AG04450 (cell line): ENCODE data around the gene RAI14. TPM values are rescaled to one million over a fixed set of nuclear protein-coding genes. Genes with fewer than 3 reads are reported as not detected.

Experiments
- CTCF ChIA-PET: fragments of 300-600, 350-600 bp; formaldehyde crosslinking; extraction: SDS; loops from one replicate; lab custom pipeline; 2022; ENCODE audit warnings: antibody characterized with exemption, inconsistent platforms; lab: Charles Lee
- POLR2A ChIA-PET: fragments of 350-600 bp; formaldehyde crosslinking; extraction: SDS; loops from one replicate; lab custom pipeline; 2021; ENCODE audit warnings: antibody characterized with exemption, inconsistent platforms; lab: Yijun Ruan, JAX
- DNase-seq: peaks from one replicate; pipeline ENCODE4 v3.0.0-alpha.2; 2011; ENCODE audit warnings: low read depth, low spot score
- H3K27ac ChIP-seq: one replicate; pipeline ENCODE4 v1.5.1; 2012; ENCODE audit warnings: low read depth, low read length, control low read depth
- H3K27me3 ChIP-seq: one replicate; pipeline ENCODE4 v1.6.0; 2012; ENCODE audit warnings: low read length; ENCODE audit not compliant: control insufficient read depth, insufficient read depth
- H3K4me3 ChIP-seq: 2 replicates; pipeline ENCODE4 v1.5.1; 2011; ENCODE audit warnings: mild to moderate bottlenecking, low read depth, low read length, control low read depth
- H3K9me3 ChIP-seq: 2 replicates; pipeline ENCODE4 v1.5.1; 2012; ENCODE audit warnings: low read length; ENCODE audit not compliant: control insufficient read depth, insufficient read depth
- polyA plus RNA-seq: library from polyadenylated mRNA; depleted of rRNA; stranded (reverse); fragments of >200 nt; gene quantifications from 2 replicates; pipeline ENCODE4 v1.2.3, GENCODE V29; 2011
- TF ChIP-seq, protein P1 (sequence below): IDR thresholded peaks from 2 replicates; pipeline ENCODE4 v1.5.1; 2011; ENCODE audit warnings: low read depth, low read length, control low read depth, inconsistent platforms

RAI14 gene
- polyA plus RNA-seq, 1 experiment, result 162 TPM

- no peak for DNase-seq
- H3K9me3 ChIP-seq, result no peaks in the 10 kb centered on the region
- ChIA-PET POLR2A (interaction anchor here (0.5 kb wide), 1 partner anchor 1268 kb away, joined by 5 read pairs; no protein-coding TSS in a partner anchor), CTCF (interaction anchor here (2.5 kb wide), 1 partner anchor 65 kb away, joined by 8 read pairs; no protein-coding TSS in a partner anchor)
- H3K27me3 ChIP-seq, result no peaks in the 10 kb centered on the region
- H3K4me3 ChIP-seq, result no peak overlapping the region
- H3K27ac ChIP-seq, result no peak overlapping the region
- TF ChIP-seq, protein P1, sequence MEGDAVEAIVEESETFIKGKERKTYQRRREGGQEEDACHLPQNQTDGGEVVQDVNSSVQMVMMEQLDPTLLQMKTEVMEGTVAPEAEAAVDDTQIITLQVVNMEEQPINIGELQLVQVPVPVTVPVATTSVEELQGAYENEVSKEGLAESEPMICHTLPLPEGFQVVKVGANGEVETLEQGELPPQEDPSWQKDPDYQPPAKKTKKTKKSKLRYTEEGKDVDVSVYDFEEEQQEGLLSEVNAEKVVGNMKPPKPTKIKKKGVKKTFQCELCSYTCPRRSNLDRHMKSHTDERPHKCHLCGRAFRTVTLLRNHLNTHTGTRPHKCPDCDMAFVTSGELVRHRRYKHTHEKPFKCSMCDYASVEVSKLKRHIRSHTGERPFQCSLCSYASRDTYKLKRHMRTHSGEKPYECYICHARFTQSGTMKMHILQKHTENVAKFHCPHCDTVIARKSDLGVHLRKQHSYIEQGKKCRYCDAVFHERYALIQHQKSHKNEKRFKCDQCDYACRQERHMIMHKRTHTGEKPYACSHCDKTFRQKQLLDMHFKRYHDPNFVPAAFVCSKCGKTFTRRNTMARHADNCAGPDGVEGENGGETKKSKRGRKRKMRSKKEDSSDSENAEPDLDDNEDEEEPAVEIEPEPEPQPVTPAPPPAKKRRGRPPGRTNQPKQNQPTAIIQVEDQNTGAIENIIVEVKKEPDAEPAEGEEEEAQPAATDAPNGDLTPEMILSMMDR, result no peak
Observed at GRCh38 chr5:34833090-34833489, 177.0 kb downstream of the RAI14 start.

GRCh38 chr5:34833976-34834793 is 178.1 kb downstream of the RAI14 start:
- ChIA-PET CTCF (interaction anchor here (1.0 to 2.5 kb wide), 3 partner anchors 64 to 348 kb away, joined by 3 to 8 read pairs (median 3); no protein-coding TSS in a partner anchor), POLR2A (no interaction called here)
- no peak overlapping the region for H3K4me3 ChIP-seq
- H3K9me3 ChIP-seq, result no peaks in the 10 kb centered on the region; the same call in 1 of the 2 replicates
- no peak overlapping the region for H3K27ac ChIP-seq
- TF ChIP-seq, protein P1, result no peak
- no peak for DNase-seq
- H3K27me3 ChIP-seq, result no peaks in the 10 kb centered on the region

- POLR2A ChIA-PET, result interaction anchor here (0.6 kb wide), 1 partner anchor 179 kb away, joined by 3 read pairs; no protein-coding TSS in a partner anchor
- H3K9me3 ChIP-seq, result no peaks in the 10 kb centered on the region; the same call in 1 of the 2 replicates
- CTCF ChIA-PET, result interaction anchor here (1.0 to 2.5 kb wide), 3 partner anchors 64 to 349 kb away, joined by 3 to 8 read pairs (median 3); no protein-coding TSS in a partner anchor
- no peak for DNase-seq
- TF ChIP-seq, protein P1, result no peak
- no peaks in the 10 kb centered on the region for H3K27me3 ChIP-seq
- no peak overlapping the region for H3K4me3 ChIP-seq
- H3K27ac ChIP-seq, result no peak overlapping the region
Observed at GRCh38 chr5:34834794-34835089, 178.6 kb downstream of the RAI14 start.

DNA sequence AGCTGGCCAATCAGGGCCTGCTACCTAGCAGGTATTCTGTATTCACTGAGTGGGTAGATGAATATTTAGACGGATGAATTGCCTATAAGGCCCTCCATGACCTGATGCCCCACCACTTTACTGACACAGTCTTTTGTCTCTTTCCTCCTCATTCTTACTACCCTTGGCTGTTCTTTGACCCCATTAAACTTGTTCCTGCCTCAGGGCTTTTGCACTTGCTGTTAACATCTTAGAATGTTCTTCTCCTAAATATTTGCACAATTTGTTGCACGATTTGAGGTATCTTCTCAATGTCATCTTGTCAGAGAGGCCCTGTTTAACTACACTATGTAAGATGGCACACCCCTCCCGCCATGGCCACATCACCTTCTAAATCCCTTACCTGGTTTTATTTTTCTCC is 179.5 kb downstream of the RAI14 start:
- CTCF ChIA-PET, result interaction anchor here (0.7 to 1.2 kb wide), 2 partner anchors 148 to 153 kb away, joined by 3 read pairs; no protein-coding TSS in a partner anchor

More for the DNA sequence above, 179.5 kb downstream of the RAI14 start:
- POLR2A ChIA-PET, result no interaction called here
- Histone ChIP-seq H3K27ac (no peak overlapping the region), H3K4me3 (no peak overlapping the region), H3K27me3 (no peaks in the 10 kb centered on the region), H3K9me3 (no peaks in the 10 kb centered on the region; the same call in 1 of the 2 replicates)
- TF ChIP-seq, protein P1, result no peak
- no peak for DNase-seq
